GM12875 (cell line): ENCODE results near the gene EID3.

Experiments used
- H3K4me3 ChIP-seq: one replicate; pipeline ENCODE4 v1.5.1; 2011; ENCODE audit warnings: low read depth, low read length, control low read depth
- CTCF ChIP-seq: IDR thresholded peaks from 2 replicates; pipeline ENCODE4 v1.5.1; 2011; ENCODE audit warnings: low read depth, mild to moderate bottlenecking, control low read depth, inconsistent platforms, low read length, moderate library complexity, borderline replicate concordance; ENCODE audit not compliant: insufficient read depth

Gene EID3

GRCh38 chr12:104312654-104313053 lies 9.1 kb downstream of the EID3 start:
- H3K4me3 ChIP-seq, result no peak overlapping the region
- no peak for TF ChIP-seq CTCF

GRCh38 chr12:104313568-104314241 lies 10.2 kb downstream of the EID3 start:
- TF ChIP-seq CTCF, result no peak
- H3K4me3 ChIP-seq, result no peak overlapping the region

GRCh38 chr12:104314242-104314614 lies 10.7 kb downstream of the EID3 start:
- TF ChIP-seq CTCF, result no peak
- H3K4me3 ChIP-seq, result no peak overlapping the region

GRCh38 chr12:104315326-104316224 lies 12.0 kb downstream of the EID3 start:
- TF ChIP-seq CTCF, result no peak
- H3K4me3 ChIP-seq, result no peak overlapping the region

- no peak overlapping the region for H3K4me3 ChIP-seq
- TF ChIP-seq CTCF, result no peak
Measured at GRCh38 chr12:104316936-104317335, 13.4 kb downstream of the EID3 start.

GRCh38 chr12:104317538-104318210 lies 14.1 kb downstream of the EID3 start:
- no peak overlapping the region for H3K4me3 ChIP-seq

More at GRCh38 chr12:104317538-104318210, 14.1 kb downstream of the EID3 start:
- TF ChIP-seq CTCF, result no peak
